Prostate gland (tissue), 2 donors: ENCODE results near the gene IGHMBP2. TPM values are rescaled to one million over a fixed set of nuclear protein-coding genes. Genes with fewer than 3 reads are reported as not detected.

Experiments
- DNase-seq: peaks from one replicate; pipeline ENCODE4 v3.0.0-alpha.2; 2019; ENCODE audit warnings: low spot score
- H3K27ac ChIP-seq, 2 donors: fragments of 200-600 bp; sonication (generic); 2 replicates each; pipeline ENCODE4 v1.5.1; 2017 to 2019
- H3K27me3 ChIP-seq: fragments of 200-600 bp; sonication (generic); replicated peaks from 2 replicates; pipeline ENCODE4 v1.5.1; 2019; ENCODE audit not compliant: insufficient read depth
- H3K36me3 ChIP-seq, 2 donors: fragments of 200-600 bp; sonication (generic); 1 replicate in 1 of 2; 2 replicates in 1 of 2; pipeline versions ENCODE4 v1.5.1 to v1.8.1; 2017 to 2019
- H3K4me1 ChIP-seq: fragments of 200-600 bp; sonication (generic); replicated peaks from 2 replicates; pipeline ENCODE4 v1.5.1; 2019
- H3K4me3 ChIP-seq, 2 donors: fragments of 200-600 bp; sonication (generic); 2 replicates each; pipeline ENCODE4 v1.5.1; 2017 to 2019
- H3K9me3 ChIP-seq: fragments of 200-600 bp; sonication (generic); 2 replicates; pipeline ENCODE4 v1.5.1; 2017
- CTCF ChIP-seq, 4 experiments: fragments of 200-600 bp in 2 of 4; fragments of 450-650 bp in 2 of 4; sonication (generic) in 2 of 4; IDR thresholded peaks; 1 replicate in 3 of 4; 2 replicates in 1 of 4; pipeline ENCODE4 v1.5.1; 2016 to 2019; ENCODE audit warnings: antibody characterized with exemption in 4 of 4, mild to moderate bottlenecking in 2 of 4, moderate library complexity in 2 of 4
- POLR2A ChIP-seq: fragments of 450-650 bp; IDR thresholded peaks from one replicate; pipeline ENCODE4 v1.6.1; 2016; ENCODE audit warnings: antibody characterized with exemption, mild to moderate bottlenecking
- POLR2AphosphoS5 ChIP-seq: sonication (generic); formaldehyde crosslinking; IDR thresholded peaks from one replicate; pipeline ENCODE4 v1.6.1; 2017; ENCODE audit warnings: antibody characterized with exemption
- WGBS: methylation state at CpG from one replicate; pipeline ENCODE4 v1.1.5; 2018; 5-methylcytosine and 5-hydroxymethylcytosine counted together
- intact Hi-C: fragments of 100-400 bp; cut with DNase I; formaldehyde crosslinking; loops from one replicate; pipeline ENCODE4 v1.14.2; 2022
- total RNA-seq, 2 donors: library from RNA; depleted of rRNA; stranded (reverse); fragments of >200 nt; gene quantifications; one replicate each; pipeline ENCODE4 v1.1.0, GENCODE V29; 2016

Gene IGHMBP2
- total RNA-seq, 2 donors from 2014 or later, result 17.3 to 34.0 TPM

DNA sequence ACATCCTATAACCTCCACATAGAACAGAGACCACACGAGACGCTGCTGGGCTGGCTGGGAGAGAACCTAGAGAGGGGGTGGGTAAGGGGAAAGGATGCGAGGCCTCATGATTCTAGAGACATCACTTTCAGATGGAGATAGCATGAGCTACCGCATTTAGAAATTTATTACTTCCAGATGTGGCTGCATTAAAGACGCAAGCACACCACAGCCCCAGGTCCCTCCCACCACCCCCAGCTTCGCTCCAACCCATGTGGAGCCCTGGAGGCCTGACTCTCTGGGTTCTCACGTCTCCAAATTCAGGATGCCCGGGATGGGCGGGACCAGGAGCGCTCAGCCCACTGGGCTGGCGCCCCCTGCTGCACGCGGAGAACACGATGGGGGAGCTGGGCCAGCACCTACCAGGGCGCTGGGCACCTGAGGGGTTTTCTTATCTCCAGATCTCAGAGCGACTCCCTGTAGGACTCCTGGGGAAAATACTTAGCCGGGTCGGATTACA lies 13.7 kb upstream of the IGHMBP2 start:
- DNase-seq, result no peak
- 36% methylated on average over 18 of the region's 18 CpGs for WGBS
- Histone ChIP-seq H3K4me1 (peaks cover 16% of the 10 kb centered on the region), H3K27ac (peak overlapping the region; percentile 78 to 88), H3K4me3 (no peak overlapping the region), H3K9me3 (no peaks in the 10 kb centered on the region), H3K36me3 (peaks cover 0 to 4% of the 10 kb centered on the region in 2 donors), H3K27me3 (no peaks in the 10 kb centered on the region)
- TF ChIP-seq CTCF (IDR thresholded peaks at IDR 0.05) (peak in 3 of 4 experiments; percentile 29 to 50 (median 42)), POLR2A (no peak), POLR2AphosphoS5 (no peak)
- intact Hi-C loops, result no loop called here

GRCh38 chr11:68890490-68891231 lies 13.0 kb upstream of the IGHMBP2 start:
- Histone ChIP-seq H3K4me1 (peaks cover 16% of the 10 kb centered on the region), H3K27ac (peak overlapping the region; percentile 78 to 88), H3K36me3 (peaks cover 0 to 4% of the 10 kb centered on the region in 2 donors), H3K9me3 (no peaks in the 10 kb centered on the region), H3K4me3 (no peak overlapping the region), H3K27me3 (no peaks in the 10 kb centered on the region)
- intact Hi-C loops, result no loop called here
- TF ChIP-seq POLR2A (peak; percentile 1), POLR2AphosphoS5 (peak; percentile 94), CTCF (IDR thresholded peaks at IDR 0.05) (peak in 1 of 4 experiments; percentile 17)
- DNase-seq, result peak; percentile 94
- WGBS, result 22% methylated on average over 17 of the region's 17 CpGs

DNA sequence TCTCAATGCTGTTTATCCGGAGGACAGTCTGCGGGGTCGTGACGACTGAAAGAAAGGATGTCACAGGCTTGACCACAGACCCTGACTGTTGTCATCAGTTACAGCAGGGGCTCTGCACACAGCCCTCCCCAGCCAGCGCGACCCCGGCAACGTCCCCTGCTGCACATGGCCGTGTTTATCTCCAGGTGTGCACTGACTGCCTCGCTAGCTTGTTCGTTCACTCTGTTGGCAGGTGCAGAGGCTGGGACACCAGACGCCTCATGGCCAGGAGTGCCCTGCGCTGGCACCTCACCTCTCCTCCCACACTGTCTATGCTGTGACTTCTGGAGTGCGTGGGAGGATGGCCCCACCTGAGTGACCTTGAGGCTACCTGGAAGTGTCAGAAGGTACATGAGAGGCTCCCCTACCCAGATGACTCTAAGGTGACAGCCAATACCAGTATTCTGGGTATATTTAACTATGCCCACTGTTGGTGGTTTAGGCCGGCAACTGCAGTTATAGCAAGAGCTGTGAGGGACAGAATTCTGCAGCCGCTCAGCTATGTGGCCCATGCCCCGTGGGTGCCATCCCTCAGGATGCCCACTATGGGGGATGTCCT lies 12.2 kb upstream of the IGHMBP2 start:
- intact Hi-C loops, result no loop called here
- H3K27ac ChIP-seq, result peak overlapping the region; percentile 78 to 88
- H3K27me3 ChIP-seq, result no peaks in the 10 kb centered on the region
- H3K4me1 ChIP-seq, result peaks cover 16% of the 10 kb centered on the region
- H3K36me3 ChIP-seq, result peaks cover 0 to 7% of the 10 kb centered on the region in 2 donors
- DNase-seq, result peak; percentile 24
- TF ChIP-seq POLR2A, result no peak
- no peak for TF ChIP-seq POLR2AphosphoS5
- TF ChIP-seq CTCF (IDR thresholded peaks at IDR 0.05), result no peak
- H3K4me3 ChIP-seq, result no peak overlapping the region
- 45% methylated on average over 17 of the region's 17 CpGs for WGBS
- no peaks in the 10 kb centered on the region for H3K9me3 ChIP-seq

DNA sequence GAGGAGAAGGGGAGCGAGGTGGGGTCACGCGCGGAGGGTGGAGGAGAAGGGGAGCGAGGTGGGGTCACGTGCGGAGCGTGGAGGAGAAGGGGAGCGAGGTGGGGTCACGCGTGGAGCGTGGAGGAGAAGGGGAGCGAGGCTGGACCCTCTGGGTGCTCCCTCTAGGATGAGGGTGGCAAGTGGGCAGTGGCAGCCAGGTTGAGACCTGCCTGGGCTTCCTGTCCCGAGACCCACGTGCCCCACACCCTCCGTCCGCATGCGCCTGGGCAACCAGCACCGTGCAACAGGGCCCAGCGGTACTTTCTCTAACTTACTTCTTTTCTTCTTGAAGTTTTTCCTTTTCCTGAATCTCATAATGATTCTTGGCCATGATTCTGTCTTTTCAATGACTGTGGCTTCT lies 11.1 kb upstream of the IGHMBP2 start:
- Histone ChIP-seq H3K9me3 (no peaks in the 10 kb centered on the region), H3K4me3 (no peak overlapping the region), H3K4me1 (peaks cover 16% of the 10 kb centered on the region), H3K36me3 (peaks cover 0 to 17% of the 10 kb centered on the region in 2 donors), H3K27ac (peak overlapping the region in 1 of 2 donors; percentile 31), H3K27me3 (no peaks in the 10 kb centered on the region)
- TF ChIP-seq CTCF (IDR thresholded peaks at IDR 0.05), result no peak
- no peak for TF ChIP-seq POLR2AphosphoS5
- TF ChIP-seq POLR2A, result no peak
- 92% methylated on average over 20 of the region's 20 CpGs for WGBS
- intact Hi-C loops, result no loop called here
- no peak for DNase-seq
